ENCODE results near the gene NRP1.

Gene NRP1

GRCh38 chr10:33291053-33291592 lies 43.3 kb downstream of the NRP1 start:
- no peak for DNase-seq

GRCh38 chr10:33290321-33291052 lies 44.0 kb downstream of the NRP1 start:
- no peak for DNase-seq

GRCh38 chr10:33289776-33290175 lies 44.7 kb downstream of the NRP1 start:
- DNase-seq: no peak

- no peak for DNase-seq
These were observed 46.3 kb downstream of the NRP1 start for GRCh38 chr10:33288127-33288526.

GRCh38 chr10:33287112-33287511 lies 47.4 kb downstream of the NRP1 start:
- DNase-seq: no peak

GRCh38 chr10:33286157-33286934 lies 48.1 kb downstream of the NRP1 start:
- DNase-seq: no peak

- DNase-seq: no peak
These were observed 49.5 kb downstream of the NRP1 start for GRCh38 chr10:33284945-33285344.

GRCh38 chr10:33279811-33280602 lies 54.5 kb downstream of the NRP1 start:
- DNase-seq: no peak

- no peak for DNase-seq
These were observed 55.2 kb downstream of the NRP1 start for GRCh38 chr10:33279276-33279675.

GRCh38 chr10:33278198-33278597 lies 56.3 kb downstream of the NRP1 start:
- DNase-seq: no peak

- peak in 2 of 51 donors; percentile 2 to 17 for DNase-seq
These were observed 57.3 kb downstream of the NRP1 start for GRCh38 chr10:33277135-33277536.

GRCh38 chr10:33276282-33276923 lies 58.1 kb downstream of the NRP1 start:
- no peak for DNase-seq

GRCh38 chr10:33274096-33274785 lies 60.2 kb downstream of the NRP1 start:
- no peak for DNase-seq

- DNase-seq: peak in 42 of 51 donors; percentile 3 to 73 (median 27)
These were observed 61.0 kb downstream of the NRP1 start for GRCh38 chr10:33273295-33274002.

GRCh38 chr10:33272635-33273034 lies 61.8 kb downstream of the NRP1 start:
- DNase-seq: no peak

GRCh38 chr10:33271969-33272583 lies 62.4 kb downstream of the NRP1 start:
- no peak for DNase-seq

GRCh38 chr10:33270971-33271370 lies 63.5 kb downstream of the NRP1 start:
- no peak for DNase-seq

- no peak for DNase-seq
These were observed 66.8 kb downstream of the NRP1 start for GRCh38 chr10:33267708-33268107.

GRCh38 chr10:33265621-33266020 lies 68.8 kb downstream of the NRP1 start:
- no peak for DNase-seq

- DNase-seq: no peak
These were observed 71.0 kb downstream of the NRP1 start for GRCh38 chr10:33263453-33263852.
